SH-SY5Y (cell line): ENCODE measurements around the gene UBE3A.

Experiments
- GATA2 ChIP-seq: IDR thresholded peaks from 2 replicates; pipeline ENCODE4 v1.6.1; 2011; ENCODE audit warnings: mild to moderate bottlenecking, low read depth, low read length
- GATA3 ChIP-seq: IDR thresholded peaks from 2 replicates; pipeline ENCODE4 v1.6.1; 2011; ENCODE audit warnings: low read depth, mild to moderate bottlenecking, low read length, moderate library complexity

- no peak for TF ChIP-seq GATA3
- no peak for TF ChIP-seq GATA2
Observed at GRCh38 chr15:25418202-25418601, 20.6 kb downstream of the UBE3A start.
